ENCODE measurements around the gene MZT1.

The MZT1 gene

DNA sequence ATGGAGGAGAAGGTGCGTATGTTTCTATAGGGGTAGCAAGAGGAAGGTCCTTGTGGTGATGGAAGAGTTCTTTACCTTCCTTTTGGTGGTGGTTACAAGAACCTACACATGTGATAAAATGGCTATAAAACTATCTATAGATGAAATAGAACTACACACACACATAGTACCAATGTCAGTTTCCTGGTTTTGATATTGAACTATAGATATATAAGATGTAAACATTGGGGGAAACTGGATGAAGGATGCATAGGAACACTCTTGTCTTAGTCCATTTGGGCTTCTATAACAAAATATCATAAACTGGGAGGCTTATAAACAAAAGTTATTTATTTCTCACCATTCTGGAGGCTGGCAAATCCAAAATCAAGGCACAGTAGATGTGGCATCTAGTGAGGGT lies 47.1 kb downstream of the MZT1 start:
- DNase-seq (ENCODE audit: low read depth), result no peak

DNA sequence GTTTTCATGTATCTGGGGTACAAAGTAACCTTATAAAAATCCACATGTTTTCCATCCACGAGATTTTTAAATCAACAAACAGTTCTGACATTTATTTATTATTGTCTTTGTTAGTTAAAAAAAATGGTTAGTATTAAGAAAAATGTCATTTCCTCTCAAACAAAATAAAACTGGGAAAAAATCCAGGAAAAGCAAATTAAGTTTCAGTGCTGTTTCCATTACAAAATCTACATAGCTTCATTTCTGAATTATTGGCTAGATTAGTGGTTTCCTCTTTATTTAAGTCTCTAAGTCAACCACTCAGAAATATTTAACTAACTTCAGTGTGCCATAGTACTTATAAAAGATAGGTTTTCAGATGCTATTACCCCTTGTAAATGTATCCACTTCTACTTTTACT lies 49.1 kb downstream of the MZT1 start:
- DNase-seq (ENCODE audit: low read depth), result no peak

DNA sequence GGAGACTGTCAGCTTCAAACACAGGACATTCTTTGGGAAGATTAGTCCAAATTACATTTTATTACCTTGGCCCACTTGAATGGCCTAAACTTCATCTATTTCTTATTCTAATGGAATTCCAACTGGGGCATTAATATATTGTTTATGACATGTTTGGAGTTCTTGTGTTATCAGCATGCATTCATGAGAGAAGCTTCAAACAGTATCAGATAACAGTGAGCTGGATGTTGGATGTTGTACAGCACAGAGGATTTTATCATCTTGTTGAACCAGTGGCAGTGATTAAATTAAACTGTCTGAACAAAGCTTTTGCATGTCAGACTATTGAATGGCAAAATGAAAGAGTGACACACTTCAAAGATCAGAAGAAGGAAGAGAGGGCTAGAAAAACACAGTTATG lies 50.0 kb downstream of the MZT1 start:
- DNase-seq (ENCODE audit: low read depth), result no peak

DNA sequence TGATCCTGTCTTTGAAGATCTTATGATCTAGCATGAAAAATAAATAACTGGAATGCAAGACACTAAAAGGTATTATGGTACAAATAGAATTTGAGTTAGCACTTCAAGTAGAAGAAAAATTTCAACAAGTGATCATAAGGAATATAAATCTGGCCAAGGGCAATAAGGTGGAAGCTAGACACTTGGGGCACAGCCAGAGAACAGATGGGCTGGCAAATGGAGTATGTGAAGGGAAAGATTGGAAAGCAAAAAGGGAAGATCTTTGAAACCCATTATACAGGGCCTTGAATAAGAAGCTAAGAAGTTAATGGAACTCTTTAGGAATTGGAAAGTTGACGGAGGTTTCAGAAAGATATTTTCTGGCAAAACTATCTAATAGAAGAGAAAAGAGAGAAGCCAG lies 61.0 kb downstream of the MZT1 start:
- DNase-seq (ENCODE audit: low read depth), result no peak

DNA sequence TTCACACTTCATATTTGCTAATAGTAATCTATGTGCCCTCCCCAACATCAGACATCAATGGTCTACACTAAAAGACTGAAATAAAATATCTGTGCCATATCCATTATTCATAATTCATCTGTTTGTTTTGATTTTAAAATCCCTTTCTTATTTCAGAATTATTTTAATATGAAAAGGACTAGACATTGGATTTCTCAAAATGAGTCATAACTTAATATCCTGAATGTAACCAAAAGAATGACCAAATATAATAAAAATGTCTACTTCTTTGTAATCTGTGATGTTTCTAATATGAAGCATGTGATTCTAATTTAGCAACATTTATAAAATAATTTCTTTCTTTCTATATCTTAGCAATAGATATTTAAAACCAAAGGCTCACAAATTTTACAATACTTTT lies 64.9 kb downstream of the MZT1 start:
- DNase-seq (ENCODE audit: low read depth), result peak; percentile 2
